Activated CD4-positive, alpha-beta memory T cell treated with anti-CD3 and anti-CD28 coated beads, Interleukin-2, amount 10 ng/mL, durations not matched to agents 7 days and 5 days (primary cell): Measurements from ENCODE around the gene NUP155. TPM values are rescaled to one million over a fixed set of nuclear protein-coding genes. Genes with fewer than 3 reads are reported as not detected.
"Not testable (repeated sequence)": the region's sequence is repeated elsewhere in the genome, so short reads cannot be mapped to it uniquely, and the experiment has no call there.

Experiments used
- CTCF ChIA-PET: fragments of 350-600 bp; sonication (Branson Sonifier 250); formaldehyde crosslinking; loops from one replicate; lab custom pipeline; 2021; ENCODE audit warnings: antibody characterized with exemption, inconsistent platforms; lab: Charles Lee
- POLR2A ChIA-PET: fragments of 350-600 bp; sonication (Branson Sonifier 250); formaldehyde crosslinking; loops from one replicate; lab custom pipeline; 2021; ENCODE audit warnings: antibody characterized with exemption; lab: Charles Lee
- DNase-seq: peaks from one replicate; pipeline ENCODE4 v3.0.0-alpha.2; 2020
- H3K27ac Mint-ChIP-seq: one replicate; pipeline ENCODE4 v1.8.0; 2021; ENCODE audit warnings: mild to moderate bottlenecking, mixed read lengths
- H3K27me3 Mint-ChIP-seq: one replicate; pipeline ENCODE4 v1.8.0; 2021; ENCODE audit warnings: mixed read lengths
- H3K36me3 Mint-ChIP-seq: one replicate; pipeline ENCODE4 v1.8.0; 2021; ENCODE audit warnings: low read depth, mixed read lengths
- H3K4me1 Mint-ChIP-seq: one replicate; pipeline ENCODE4 v1.8.0; 2021; ENCODE audit warnings: mixed read lengths
- H3K4me3 Mint-ChIP-seq: one replicate; pipeline ENCODE4 v1.8.0; 2021; ENCODE audit warnings: mild to moderate bottlenecking, mixed read lengths
- H3K9me3 Mint-ChIP-seq: one replicate; pipeline ENCODE4 v1.8.0; 2021; ENCODE audit warnings: mixed read lengths
- total RNA-seq, 2 experiments: library from RNA; stranded (reverse); gene quantifications; one replicate each; pipeline ENCODE4 v1.2.3, GENCODE V29; 2021

The NUP155 gene
- total RNA-seq, 2 experiments from 2014 or later, result 41.3 to 45.9 TPM

GRCh38 chr5:37334754-37335153 lies 36.2 kb downstream of the NUP155 start:
- POLR2A ChIA-PET, CTCF ChIA-PET, H3K4me1 Mint-ChIP-seq, H3K9me3 Mint-ChIP-seq, H3K27me3 Mint-ChIP-seq, H3K4me3 Mint-ChIP-seq, DNase-seq, H3K27ac Mint-ChIP-seq: not testable (repeated sequence)
- peaks cover 49% of the 10 kb centered on the region for H3K36me3 Mint-ChIP-seq

- no peaks in the 10 kb centered on the region for H3K9me3 Mint-ChIP-seq
- H3K36me3 Mint-ChIP-seq, result peaks cover 60% of the 10 kb centered on the region
- H3K27me3 Mint-ChIP-seq, result no peaks in the 10 kb centered on the region
- peaks cover 12% of the 10 kb centered on the region for H3K4me1 Mint-ChIP-seq
- no peak overlapping the region for H3K4me3 Mint-ChIP-seq
- H3K27ac Mint-ChIP-seq, result no peak overlapping the region
- no peak for DNase-seq
- ChIA-PET CTCF (no interaction called here), POLR2A (no interaction called here)
These were observed 44.4 kb downstream of the NUP155 start for GRCh38 chr5:37326536-37326935.

- ChIA-PET POLR2A (no interaction called here), CTCF (no interaction called here)
- Mint-ChIP-seq H3K4me3 (no peak overlapping the region), H3K27ac (no peak overlapping the region), H3K36me3 (peaks cover 62% of the 10 kb centered on the region), H3K9me3 (no peaks in the 10 kb centered on the region), H3K4me1 (peaks cover 2% of the 10 kb centered on the region), H3K27me3 (no peaks in the 10 kb centered on the region)
- no peak for DNase-seq
These were observed 47.3 kb downstream of the NUP155 start for GRCh38 chr5:37323607-37324006.

- ChIA-PET CTCF (no interaction called here), POLR2A (no interaction called here)
- Mint-ChIP-seq H3K27me3 (no peaks in the 10 kb centered on the region), H3K4me3 (no peak overlapping the region), H3K27ac (no peak overlapping the region), H3K4me1 (peaks cover 11% of the 10 kb centered on the region), H3K36me3 (peaks cover 60% of the 10 kb centered on the region), H3K9me3 (no peaks in the 10 kb centered on the region)
- DNase-seq, result no peak
These were observed 51.7 kb downstream of the NUP155 start for GRCh38 chr5:37319037-37319782.

- Mint-ChIP-seq H3K36me3 (peaks cover 68% of the 10 kb centered on the region), H3K27me3 (no peaks in the 10 kb centered on the region), H3K27ac (no peak overlapping the region), H3K4me3 (no peak overlapping the region), H3K9me3 (no peaks in the 10 kb centered on the region), H3K4me1 (peaks cover 11% of the 10 kb centered on the region)
- POLR2A ChIA-PET, result no interaction called here
- CTCF ChIA-PET, result no interaction called here
- DNase-seq, result no peak
These were observed 54.9 kb downstream of the NUP155 start for GRCh38 chr5:37316027-37316426.

- ChIA-PET POLR2A (no interaction called here), CTCF (interaction anchor here (0.6 kb wide), 2 partner anchors 68 to 287 kb away, joined by 3 to 6 read pairs; no protein-coding TSS in a partner anchor)
- Mint-ChIP-seq H3K27ac (no peak overlapping the region), H3K27me3 (no peaks in the 10 kb centered on the region), H3K9me3 (no peaks in the 10 kb centered on the region), H3K36me3 (peaks cover 54% of the 10 kb centered on the region), H3K4me3 (no peak overlapping the region), H3K4me1 (peaks cover 1% of the 10 kb centered on the region)
- DNase-seq, result no peak
These were observed 60.5 kb downstream of the NUP155 start for GRCh38 chr5:37310360-37310759.

GRCh38 chr5:37308793-37309192 lies 62.1 kb downstream of the NUP155 start:
- no peak overlapping the region for H3K27ac Mint-ChIP-seq
- CTCF ChIA-PET, result interaction anchor here (0.6 to 0.7 kb wide), 2 partner anchors 8 to 192 kb away, joined by 3 to 5 read pairs; no protein-coding TSS in a partner anchor
- peaks cover 52% of the 10 kb centered on the region for H3K36me3 Mint-ChIP-seq
- H3K9me3 Mint-ChIP-seq, result no peaks in the 10 kb centered on the region
- no peak overlapping the region for H3K4me3 Mint-ChIP-seq
- POLR2A ChIA-PET, result no interaction called here
- H3K4me1 Mint-ChIP-seq, result no peaks in the 10 kb centered on the region
- H3K27me3 Mint-ChIP-seq, result no peaks in the 10 kb centered on the region
- DNase-seq, result no peak

GRCh38 chr5:37304888-37305287 lies 66.0 kb downstream of the NUP155 start:
- Mint-ChIP-seq H3K36me3 (peaks cover 52% of the 10 kb centered on the region), H3K4me1 (no peaks in the 10 kb centered on the region), H3K4me3 (no peak overlapping the region), H3K27ac (no peak overlapping the region), H3K27me3 (no peaks in the 10 kb centered on the region), H3K9me3 (no peaks in the 10 kb centered on the region)
- ChIA-PET POLR2A (no interaction called here), CTCF (no interaction called here)
- no peak for DNase-seq

GRCh38 chr5:37296313-37296712 lies 74.6 kb downstream of the NUP155 start:
- POLR2A ChIA-PET, H3K9me3 Mint-ChIP-seq, DNase-seq, H3K4me1 Mint-ChIP-seq, H3K27me3 Mint-ChIP-seq, H3K4me3 Mint-ChIP-seq, CTCF ChIA-PET, H3K27ac Mint-ChIP-seq: not testable (repeated sequence)
- H3K36me3 Mint-ChIP-seq, result peaks cover 45% of the 10 kb centered on the region

GRCh38 chr5:37283214-37283820 lies 87.6 kb downstream of the NUP155 start:
- no peak for DNase-seq
- ChIA-PET CTCF (no interaction called here), POLR2A (no interaction called here)
- Mint-ChIP-seq H3K9me3 (peaks cover 38% of the 10 kb centered on the region), H3K36me3 (peaks cover 16% of the 10 kb centered on the region), H3K4me1 (no peaks in the 10 kb centered on the region), H3K4me3 (no peak overlapping the region), H3K27me3 (no peaks in the 10 kb centered on the region), H3K27ac (no peak overlapping the region)

GRCh38 chr5:37275511-37275910 lies 95.4 kb downstream of the NUP155 start:
- DNase-seq, result no peak
- ChIA-PET POLR2A (no interaction called here), CTCF (no interaction called here)
- Mint-ChIP-seq H3K4me3 (no peak overlapping the region), H3K9me3 (peaks cover 15% of the 10 kb centered on the region), H3K4me1 (no peaks in the 10 kb centered on the region), H3K36me3 (no peaks in the 10 kb centered on the region), H3K27me3 (no peaks in the 10 kb centered on the region), H3K27ac (no peak overlapping the region)

- H3K4me1 Mint-ChIP-seq, result no peaks in the 10 kb centered on the region
- no peaks in the 10 kb centered on the region for H3K27me3 Mint-ChIP-seq
- CTCF ChIA-PET, result no interaction called here
- POLR2A ChIA-PET, result no interaction called here
- no peaks in the 10 kb centered on the region for H3K36me3 Mint-ChIP-seq
- H3K9me3 Mint-ChIP-seq, result peaks cover 14% of the 10 kb centered on the region
- H3K4me3 Mint-ChIP-seq, result no peak overlapping the region
- no peak overlapping the region for H3K27ac Mint-ChIP-seq
- DNase-seq, result no peak
These were observed 98.4 kb downstream of the NUP155 start for GRCh38 chr5:37272511-37272910.

GRCh38 chr5:37268100-37268499 lies 102.8 kb downstream of the NUP155 start:
- CTCF ChIA-PET, H3K4me1 Mint-ChIP-seq, H3K27ac Mint-ChIP-seq, POLR2A ChIA-PET, H3K27me3 Mint-ChIP-seq, H3K36me3 Mint-ChIP-seq, H3K4me3 Mint-ChIP-seq, DNase-seq: not testable (repeated sequence)
- H3K9me3 Mint-ChIP-seq, result peaks cover 15% of the 10 kb centered on the region
